Sigmoid colon (tissue), 3 donors: ENCODE measurements around the gene OR2J3.

Experiments
- CTCF ChIP-seq, 4 experiments: fragments of 450-650 bp in 3 of 4; fragments of 200-600 bp in 1 of 4; IDR thresholded peaks; one replicate each; pipeline ENCODE4 v1.5.1; 2016 to 2019; ENCODE audit warnings: antibody characterized with exemption in 4 of 4, mild to moderate bottlenecking in 3 of 4, moderate library complexity in 2 of 4
- POLR2A ChIP-seq, 2 donors: fragments of 450-650 bp; IDR thresholded peaks; one replicate each; pipeline ENCODE4 v1.6.1; 2016; ENCODE audit warnings: antibody characterized with exemption in 2 of 2, mild to moderate bottlenecking in 2 of 2, moderate library complexity in 2 of 2

GRCh38 chr6:29142309-29142708, 34.5 kb downstream of the OR2J3 start:
- TF ChIP-seq CTCF (IDR thresholded peaks at IDR 0.05) (no peak), POLR2A (IDR thresholded peaks at IDR 0.05) (no peak)
